Vagina (tissue), 2 donors: ENCODE data around the gene CXCR2. TPM values are rescaled to one million over a fixed set of nuclear protein-coding genes. Genes with fewer than 3 reads are reported as not detected.
A peak's percentile ranks its signal among the peaks of the same experiment; 100 is the strongest.

ENCODE experiments used
- DNase-seq, 2 donors: peaks; one replicate each; pipeline ENCODE4 v3.0.0-alpha.2; 2017; ENCODE audit errors: extremely low spot score in 2 of 2
- H3K27ac ChIP-seq: fragments of 200-600 bp; sonication (generic); one replicate; pipeline ENCODE4 v1.5.1; 2019
- H3K27me3 ChIP-seq: fragments of 200-600 bp; sonication (generic); one replicate; pipeline ENCODE4 v1.5.1; 2019
- H3K36me3 ChIP-seq, 2 donors: fragments of 200-600 bp; sonication (generic); one replicate each; pipeline ENCODE4 v1.5.1; 2017 to 2019
- H3K4me1 ChIP-seq: fragments of 200-600 bp; sonication (generic); one replicate; pipeline ENCODE4 v1.5.1; 2019
- H3K4me3 ChIP-seq, 2 donors: fragments of 200-600 bp; sonication (generic); 1 replicate in 1 of 2; 2 replicates in 1 of 2; pipeline ENCODE4 v1.5.1; 2016 to 2019
- H3K9me3 ChIP-seq: fragments of 200-600 bp; sonication (generic); one replicate; pipeline ENCODE4 v1.5.1; 2019
- CTCF ChIP-seq, 3 experiments: fragments of 450-650 bp in 2 of 3; fragments of 200-600 bp in 1 of 3; sonication (generic) in 1 of 3; IDR thresholded peaks; one replicate each; pipeline ENCODE4 v1.5.1; 2017 to 2019; ENCODE audit warnings: antibody characterized with exemption in 3 of 3, mild to moderate bottlenecking in 2 of 3, moderate library complexity in 2 of 3
- POLR2A ChIP-seq, 2 donors: fragments of 450-650 bp; IDR thresholded peaks; one replicate each; pipeline ENCODE4 v1.6.1; 2017; ENCODE audit warnings: antibody characterized with exemption in 2 of 2, mild to moderate bottlenecking in 2 of 2, moderate library complexity in 2 of 2
- POLR2AphosphoS5 ChIP-seq, 2 donors: sonication (generic); formaldehyde crosslinking; IDR thresholded peaks; one replicate each; pipeline ENCODE4 v1.9.0; 2017; ENCODE audit warnings: antibody characterized with exemption in 2 of 2, mild to moderate bottlenecking in 2 of 2, low read depth in 1 of 2; ENCODE audit not compliant: insufficient read depth in 1 of 2
- intact Hi-C: fragments of 100-400 bp; cut with DNase I; formaldehyde crosslinking; loops from one replicate; pipeline ENCODE4 v1.15.1; 2023
- total RNA-seq: library from RNA; depleted of rRNA; stranded (reverse); fragments of >200 nt; gene quantifications from one replicate; pipeline ENCODE4 v1.2.3, GENCODE V29; 2016

Gene CXCR2
- total RNA-seq, 1 donor from 2014 or later: 6.4 TPM

GRCh38 chr2:218161644-218162043 lies 35.8 kb downstream of the CXCR2 start:
- TF ChIP-seq CTCF (IDR thresholded peaks at IDR 0.05) (no peak), POLR2AphosphoS5 (IDR thresholded peaks at IDR 0.05; ENCODE audit: insufficient read depth in 1 of 2, low read depth in 1 of 2) (no peak), POLR2A (IDR thresholded peaks at IDR 0.05) (no peak)
- no peaks in the 10 kb centered on the region for H3K9me3 ChIP-seq
- intact Hi-C loops: no loop called here

GRCh38 chr2:218162814-218163213 lies 37.0 kb downstream of the CXCR2 start:
- no peak for TF ChIP-seq POLR2AphosphoS5 (IDR thresholded peaks at IDR 0.05; ENCODE audit: insufficient read depth in 1 of 2, low read depth in 1 of 2)
- TF ChIP-seq POLR2A (IDR thresholded peaks at IDR 0.05): no peak
- no peak for TF ChIP-seq CTCF (IDR thresholded peaks at IDR 0.05)
- Histone ChIP-seq H3K27ac (no peak overlapping the region), H3K27me3 (no peaks in the 10 kb centered on the region), H3K9me3 (no peaks in the 10 kb centered on the region), H3K4me1 (no peaks in the 10 kb centered on the region), H3K36me3 (no peaks in the 10 kb centered on the region), H3K4me3 (no peak overlapping the region)
- DNase-seq: no peak
- intact Hi-C loops: no loop called here

More at GRCh38 chr2:218161644-218162043, 35.8 kb downstream of the CXCR2 start:
- Histone ChIP-seq H3K4me3 (no peak overlapping the region), H3K27me3 (no peaks in the 10 kb centered on the region), H3K27ac (no peak overlapping the region), H3K4me1 (no peaks in the 10 kb centered on the region), H3K36me3 (no peaks in the 10 kb centered on the region)
- no peak for DNase-seq

GRCh38 chr2:218166791-218167190 lies 41.0 kb downstream of the CXCR2 start, which contains the start of gene CXCR1:
Gene CXCR1, minus strand, starts transcription at chr2:218166962. Its CDS starts 1,751 bp downstream, at chr2:218165211.
- intact Hi-C loops: no loop called here

GRCh38 chr2:218168016-218168415 lies 42.2 kb downstream of the CXCR2 start:
- no peak for TF ChIP-seq CTCF (IDR thresholded peaks at IDR 0.05)
- no peak for TF ChIP-seq POLR2A (IDR thresholded peaks at IDR 0.05)
- TF ChIP-seq POLR2AphosphoS5 (IDR thresholded peaks at IDR 0.05; ENCODE audit: insufficient read depth in 1 of 2, low read depth in 1 of 2): no peak
- Histone ChIP-seq H3K4me1 (no peaks in the 10 kb centered on the region), H3K9me3 (no peaks in the 10 kb centered on the region), H3K27ac (no peak overlapping the region), H3K4me3 (no peak overlapping the region), H3K27me3 (no peaks in the 10 kb centered on the region), H3K36me3 (no peaks in the 10 kb centered on the region)
- intact Hi-C loops: no loop called here
- DNase-seq: no peak

More at GRCh38 chr2:218166791-218167190, 41.0 kb downstream of the CXCR2 start, which contains the start of gene CXCR1:
- TF ChIP-seq POLR2A (IDR thresholded peaks at IDR 0.05) (no peak), POLR2AphosphoS5 (IDR thresholded peaks at IDR 0.05; ENCODE audit: insufficient read depth in 1 of 2, low read depth in 1 of 2) (no peak), CTCF (IDR thresholded peaks at IDR 0.05) (no peak)
- no peak within 1 kb of the TSS for H3K4me3 ChIP-seq
- H3K4me1 ChIP-seq: no peaks in the 10 kb centered on the region
- H3K9me3 ChIP-seq: no peaks in the 10 kb centered on the region
- no peaks in the 10 kb centered on the region for H3K36me3 ChIP-seq
- H3K27ac ChIP-seq: no peak within 1 kb of the TSS
- H3K27me3 ChIP-seq: no peaks in the 10 kb centered on the region
- DNase-seq: no peak

- TF ChIP-seq CTCF (IDR thresholded peaks at IDR 0.05) (peak in 2 of 3 experiments; percentile 27 to 30), POLR2A (IDR thresholded peaks at IDR 0.05) (no peak), POLR2AphosphoS5 (IDR thresholded peaks at IDR 0.05; ENCODE audit: insufficient read depth in 1 of 2, low read depth in 1 of 2) (no peak)
These were observed 43.0 kb downstream of the CXCR2 start for GRCh38 chr2:218168635-218169462.

More at GRCh38 chr2:218168635-218169462, 43.0 kb downstream of the CXCR2 start:
- no peaks in the 10 kb centered on the region for H3K36me3 ChIP-seq
- H3K27ac ChIP-seq: no peak overlapping the region
- no peaks in the 10 kb centered on the region for H3K9me3 ChIP-seq
- H3K4me1 ChIP-seq: no peaks in the 10 kb centered on the region
- no peak for DNase-seq
- no peaks in the 10 kb centered on the region for H3K27me3 ChIP-seq
- H3K4me3 ChIP-seq: no peak overlapping the region
- intact Hi-C loops: no loop called here
